Measurements from ENCODE around the gene TIMM8A. TPM values are rescaled to one million over a fixed set of nuclear protein-coding genes. Genes with fewer than 3 reads are reported as not detected.
"Not testable (repeated sequence)": the region's sequence is repeated elsewhere in the genome, so short reads cannot be mapped to it uniquely, and the experiment has no call there.

The TIMM8A gene
- total RNA-seq, 1 donor from 2014 or later: 15.9 TPM

DNA sequence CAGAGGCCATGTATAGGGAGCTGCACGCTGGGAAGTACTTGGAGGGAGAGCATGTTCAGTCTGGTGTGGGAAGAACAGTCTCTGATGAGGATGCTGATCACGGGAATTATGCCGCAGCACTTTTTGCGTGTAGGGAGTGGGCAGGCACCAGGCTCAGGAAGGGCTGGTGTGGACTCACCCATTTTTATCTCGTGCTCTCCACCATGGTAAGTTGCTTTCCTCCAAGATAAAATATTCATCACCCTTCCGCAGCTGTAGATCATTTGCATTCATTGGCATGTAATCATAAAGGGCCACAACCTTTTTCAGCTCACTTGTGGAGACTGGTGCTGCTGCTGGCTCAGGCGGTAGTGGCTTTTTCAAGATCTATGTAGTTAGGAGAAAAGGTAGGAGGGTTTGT is 11.8 kb upstream of the TIMM8A start:
- intact Hi-C loops (cut with micrococcal nuclease): no loop called here

DNA sequence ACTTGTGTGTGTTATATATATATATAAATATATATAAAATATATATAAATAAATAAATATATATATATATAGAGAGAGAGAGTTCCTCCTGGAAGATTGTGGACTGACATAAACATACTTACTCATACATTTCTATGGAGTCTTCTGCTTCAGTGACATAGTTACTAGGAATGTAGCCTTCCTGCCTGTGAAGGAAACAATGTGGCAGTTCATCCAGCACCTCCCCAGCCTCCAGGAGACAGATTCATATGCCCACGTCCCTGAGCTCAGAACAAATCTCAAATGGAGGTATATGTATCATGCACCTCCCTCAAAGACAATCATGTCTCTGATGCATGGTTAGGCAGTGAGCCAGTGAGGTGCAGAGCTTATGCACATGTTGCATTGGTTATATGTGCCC is 11.4 kb upstream of the TIMM8A start:
- intact Hi-C loops (cut with micrococcal nuclease): no loop called here

DNA sequence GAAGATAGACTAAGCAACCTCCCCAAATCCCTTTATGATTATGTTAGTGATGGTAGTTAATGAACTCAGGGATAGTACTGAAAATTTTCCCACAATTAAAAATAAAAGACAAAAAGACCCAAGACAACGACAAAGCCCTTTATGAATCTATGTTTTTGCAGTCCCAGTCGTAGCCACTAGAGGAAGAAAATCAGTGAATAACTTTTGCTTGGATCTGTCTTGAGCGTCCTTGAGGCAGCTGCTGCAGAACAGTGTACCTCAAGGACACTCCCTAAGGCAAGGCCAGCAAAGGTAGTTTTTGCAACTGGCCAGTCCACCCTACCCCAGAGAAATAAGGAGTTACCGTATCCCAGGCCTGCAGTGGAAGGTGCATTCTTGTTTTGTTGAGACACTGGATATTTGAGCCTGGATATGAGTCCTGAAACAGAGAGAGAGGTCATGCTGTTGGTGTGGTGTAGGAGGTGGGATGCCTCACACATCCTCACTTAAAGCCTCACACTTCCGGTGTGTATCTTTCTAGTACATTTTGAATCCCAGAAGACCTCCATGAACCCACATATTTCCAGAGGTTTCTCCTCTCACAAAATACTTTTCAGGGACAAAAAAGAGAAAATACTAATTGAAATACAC is 8.7 kb upstream of the TIMM8A start:
- intact Hi-C loops (cut with micrococcal nuclease): no loop called here

DNA sequence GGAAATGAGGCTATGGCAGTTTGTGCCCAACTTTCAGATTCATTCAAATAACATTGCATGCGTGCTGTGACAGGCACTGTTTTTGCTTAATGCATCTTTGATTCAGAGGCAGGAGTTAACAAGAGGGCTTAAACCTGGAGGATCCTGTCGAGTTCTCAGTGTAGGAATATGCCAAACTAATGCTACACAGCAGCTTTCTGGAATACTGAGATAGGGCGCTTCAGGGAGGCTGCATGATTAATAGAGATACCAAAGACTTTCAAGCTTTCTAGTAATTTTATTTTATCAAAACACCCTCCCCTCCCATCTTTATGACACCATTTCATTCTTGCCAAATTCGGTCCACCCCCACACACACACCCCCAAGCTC is 636 bp upstream of the TIMM8A start:
- intact Hi-C loops (cut with micrococcal nuclease): loop anchor here (2.0 to 5.0 kb wide), 4 partner anchors 60 to 584 kb away; partner anchors contain the start of genes CSTF2, HNRNPH2, TRMT2B and ZMAT1

DNA sequence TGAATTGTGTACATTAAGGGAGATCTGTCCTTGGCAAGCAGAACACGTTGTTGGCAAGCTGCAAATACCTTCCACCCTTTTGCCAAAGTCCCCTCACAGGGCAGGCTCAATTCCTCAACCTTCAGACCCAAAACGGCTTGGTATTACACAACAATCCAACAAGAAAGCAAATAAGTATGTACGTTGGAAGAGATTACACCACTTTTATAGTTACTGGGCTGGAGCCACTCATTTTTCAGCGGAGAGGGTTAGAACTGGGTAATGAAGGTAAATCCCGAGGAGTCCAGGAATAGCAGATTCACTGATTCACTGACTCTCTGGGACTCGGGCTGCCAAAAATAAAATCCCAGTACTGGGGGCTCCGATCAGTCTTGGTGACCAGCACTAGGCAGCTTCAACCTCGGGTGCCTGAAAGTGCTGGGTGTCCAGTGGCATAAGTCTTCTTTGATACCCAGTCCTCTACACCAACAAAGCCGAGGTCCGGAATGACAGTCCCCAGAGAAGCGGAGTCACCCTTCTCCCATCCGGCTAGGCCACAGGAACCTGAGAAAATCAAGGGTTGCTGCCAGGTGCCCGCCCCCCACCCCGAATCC is 587 bp downstream of the TIMM8A start:
- intact Hi-C loops (cut with micrococcal nuclease): loop anchor here (1.0 to 5.0 kb wide), 5 partner anchors 42 to 585 kb away; partner anchors contain the start of genes CSTF2, HNRNPH2, TRMT2B and ZMAT1

DNA sequence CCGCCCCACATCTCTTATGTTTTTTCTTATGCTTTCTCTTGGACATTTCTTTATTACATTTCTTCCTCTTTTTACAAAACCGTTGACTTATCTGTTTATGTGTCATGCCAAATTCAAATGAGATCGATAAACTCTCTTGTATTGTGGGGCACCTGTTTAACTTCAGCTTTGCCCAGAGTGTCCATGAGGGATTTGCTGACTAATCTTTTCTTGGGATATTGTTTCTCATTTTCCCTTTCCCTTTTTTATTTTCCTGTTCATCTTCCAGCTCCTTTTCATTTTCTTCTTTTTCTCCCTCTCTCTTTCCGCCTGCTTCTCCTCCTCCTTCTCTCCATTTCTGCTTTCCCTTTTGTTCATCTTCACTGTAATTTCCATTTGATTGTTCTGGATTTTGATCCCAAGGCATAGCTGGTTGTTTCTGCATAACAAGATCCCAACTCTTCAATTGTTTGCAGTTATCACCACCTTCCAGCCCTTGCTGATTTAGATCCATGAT is 10.7 kb downstream of the TIMM8A start:
- intact Hi-C loops (cut with micrococcal nuclease): loop anchor here (2.0 kb wide), 1 partner anchor 13 kb away; no protein-coding TSS in a partner anchor

DNA sequence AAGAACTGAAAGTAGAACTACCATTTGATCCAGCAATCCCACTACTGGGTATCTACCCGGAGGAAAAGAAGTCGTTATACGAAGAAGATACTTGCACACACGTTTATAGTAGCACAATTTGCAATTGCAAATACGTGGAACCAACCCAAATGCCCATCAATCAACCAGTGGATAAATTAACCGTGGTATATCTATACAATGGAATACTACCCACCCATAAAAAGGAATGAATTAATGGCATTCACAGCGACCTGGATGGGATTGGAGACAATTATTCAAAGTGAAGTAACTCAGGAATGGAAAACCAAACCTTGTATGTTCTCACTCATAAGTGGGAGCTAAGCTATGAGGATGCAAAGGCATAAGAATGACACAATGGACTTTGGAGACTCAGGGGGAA is 14.2 kb downstream of the TIMM8A start:
- intact Hi-C loops (cut with micrococcal nuclease): not testable (repeated sequence)

DNA sequence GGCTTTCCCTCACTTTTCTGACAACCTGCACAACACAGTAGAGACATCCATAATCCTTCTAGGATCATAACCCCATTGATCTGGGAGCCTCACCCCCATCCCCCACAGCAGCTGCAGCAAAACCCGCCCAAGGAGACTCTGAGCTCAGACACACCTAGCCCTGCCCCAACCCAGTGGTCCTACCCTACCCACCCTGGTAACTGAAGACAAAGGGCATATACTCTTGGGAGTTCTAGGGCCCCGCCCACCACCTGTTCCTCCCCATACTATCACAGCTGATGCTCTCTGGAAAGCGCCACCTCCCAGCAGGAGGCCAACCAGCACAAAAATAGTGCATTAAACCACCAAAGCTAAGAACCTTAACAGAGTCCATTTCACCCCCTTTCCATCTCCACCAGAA is 21.9 kb downstream of the TIMM8A start:
- intact Hi-C loops (cut with micrococcal nuclease): not testable (repeated sequence)

DNA sequence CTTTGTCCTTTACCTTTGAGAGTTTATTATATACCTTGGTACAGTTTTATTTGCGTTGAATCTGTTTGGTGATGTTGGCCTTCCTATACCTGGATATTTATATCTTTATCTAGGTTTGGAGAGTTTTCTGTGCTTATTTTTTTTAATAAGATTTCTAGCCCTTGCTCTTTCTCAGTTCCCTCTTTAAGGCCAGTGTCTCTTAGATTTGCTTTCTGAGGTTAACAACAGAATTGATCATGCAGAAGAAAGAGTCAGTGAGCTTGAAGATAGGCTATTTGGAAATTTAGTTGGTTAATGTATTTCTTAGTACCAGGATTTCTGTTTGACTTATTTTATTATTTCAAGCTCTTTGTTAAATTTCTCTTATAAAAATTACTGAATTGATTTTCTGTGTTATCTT is 44.8 kb downstream of the TIMM8A start:
- intact Hi-C loops (cut with micrococcal nuclease): no loop called here

Other genes with a start within 250 kb of the TIMM8A start
- gene DRP2, start 129.0 kb downstream of the TIMM8A start, total RNA-seq: 0.82 TPM in 2 replicates
- 0.09 and 0.16 TPM in 2 replicates for gene TAF7L, start 57.4 kb downstream of the TIMM8A start, total RNA-seq
- gene BTK, start 37.4 kb upstream of the TIMM8A start, total RNA-seq: not detected in 2 replicates
- gene RPL36A, start 42.3 kb upstream of the TIMM8A start, total RNA-seq: 256 and 262 TPM in 2 replicates
- 30.8 and 36.0 TPM in 2 replicates for gene GLA, start 59.2 kb upstream of the TIMM8A start, total RNA-seq
- gene HNRNPH2, start 59.5 kb upstream of the TIMM8A start, total RNA-seq: 41.5 and 42.2 TPM in 2 replicates
- 2.6 and 2.8 TPM in 2 replicates for gene ARMCX4, start 136.7 kb upstream of the TIMM8A start, total RNA-seq
- 0.41 and 0.64 TPM in 2 replicates for gene ARMCX1, start 201.8 kb upstream of the TIMM8A start, total RNA-seq

Data from T-helper 2 cell treated with Interferon-gamma antibody and Interleukin-4, amounts not matched to agents 100 ng/mL and 5 ng/mL, for 36 hours (primary cell).